ENCODE results near the gene TADA3.

- TF ChIP-seq, protein P1, sequence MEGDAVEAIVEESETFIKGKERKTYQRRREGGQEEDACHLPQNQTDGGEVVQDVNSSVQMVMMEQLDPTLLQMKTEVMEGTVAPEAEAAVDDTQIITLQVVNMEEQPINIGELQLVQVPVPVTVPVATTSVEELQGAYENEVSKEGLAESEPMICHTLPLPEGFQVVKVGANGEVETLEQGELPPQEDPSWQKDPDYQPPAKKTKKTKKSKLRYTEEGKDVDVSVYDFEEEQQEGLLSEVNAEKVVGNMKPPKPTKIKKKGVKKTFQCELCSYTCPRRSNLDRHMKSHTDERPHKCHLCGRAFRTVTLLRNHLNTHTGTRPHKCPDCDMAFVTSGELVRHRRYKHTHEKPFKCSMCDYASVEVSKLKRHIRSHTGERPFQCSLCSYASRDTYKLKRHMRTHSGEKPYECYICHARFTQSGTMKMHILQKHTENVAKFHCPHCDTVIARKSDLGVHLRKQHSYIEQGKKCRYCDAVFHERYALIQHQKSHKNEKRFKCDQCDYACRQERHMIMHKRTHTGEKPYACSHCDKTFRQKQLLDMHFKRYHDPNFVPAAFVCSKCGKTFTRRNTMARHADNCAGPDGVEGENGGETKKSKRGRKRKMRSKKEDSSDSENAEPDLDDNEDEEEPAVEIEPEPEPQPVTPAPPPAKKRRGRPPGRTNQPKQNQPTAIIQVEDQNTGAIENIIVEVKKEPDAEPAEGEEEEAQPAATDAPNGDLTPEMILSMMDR (IDR thresholded peaks at IDR 0.05), result no peak
- no peak for TF ChIP-seq POLR2A (IDR thresholded peaks at IDR 0.05)
Observed at GRCh38 chr3:9745521-9745920, 46.8 kb downstream of the TADA3 start.

All from vagina (tissue), 2 donors.